Breast epithelium (tissue), 3 donors: ENCODE results near the gene PLPP7.

ENCODE experiments used
- POLR2A ChIP-seq: fragments of 450-650 bp; IDR thresholded peaks from one replicate; pipeline ENCODE4 v1.6.1; 2016; ENCODE audit warnings: antibody characterized with exemption, mild to moderate bottlenecking, moderate library complexity
- POLR2AphosphoS5 ChIP-seq, 3 donors: sonication (generic); formaldehyde crosslinking; IDR thresholded peaks; one replicate each; pipeline ENCODE4 v1.6.1; 2017; ENCODE audit warnings: antibody characterized with exemption in 3 of 3
- TF ChIP-seq, protein P1 (sequence below), 3 donors: fragments of 450-650 bp; IDR thresholded peaks; one replicate each; pipeline ENCODE4 v1.5.1; 2016 to 2017; ENCODE audit warnings: antibody characterized with exemption in 3 of 3, mild to moderate bottlenecking in 3 of 3, moderate library complexity in 3 of 3

GRCh38 chr9:131259916-131260597 lies 29.5 kb upstream of the PLPP7 start:
- TF ChIP-seq, protein P1, sequence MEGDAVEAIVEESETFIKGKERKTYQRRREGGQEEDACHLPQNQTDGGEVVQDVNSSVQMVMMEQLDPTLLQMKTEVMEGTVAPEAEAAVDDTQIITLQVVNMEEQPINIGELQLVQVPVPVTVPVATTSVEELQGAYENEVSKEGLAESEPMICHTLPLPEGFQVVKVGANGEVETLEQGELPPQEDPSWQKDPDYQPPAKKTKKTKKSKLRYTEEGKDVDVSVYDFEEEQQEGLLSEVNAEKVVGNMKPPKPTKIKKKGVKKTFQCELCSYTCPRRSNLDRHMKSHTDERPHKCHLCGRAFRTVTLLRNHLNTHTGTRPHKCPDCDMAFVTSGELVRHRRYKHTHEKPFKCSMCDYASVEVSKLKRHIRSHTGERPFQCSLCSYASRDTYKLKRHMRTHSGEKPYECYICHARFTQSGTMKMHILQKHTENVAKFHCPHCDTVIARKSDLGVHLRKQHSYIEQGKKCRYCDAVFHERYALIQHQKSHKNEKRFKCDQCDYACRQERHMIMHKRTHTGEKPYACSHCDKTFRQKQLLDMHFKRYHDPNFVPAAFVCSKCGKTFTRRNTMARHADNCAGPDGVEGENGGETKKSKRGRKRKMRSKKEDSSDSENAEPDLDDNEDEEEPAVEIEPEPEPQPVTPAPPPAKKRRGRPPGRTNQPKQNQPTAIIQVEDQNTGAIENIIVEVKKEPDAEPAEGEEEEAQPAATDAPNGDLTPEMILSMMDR (IDR thresholded peaks at IDR 0.05), result no peak
- TF ChIP-seq POLR2A (no peak), POLR2AphosphoS5 (IDR thresholded peaks at IDR 0.05) (no peak)
